Measurements from ENCODE around the gene EIF2AK3.

GRCh38 chr2:88585969-88586368 lies 41.3 kb downstream of the EIF2AK3 start:
- no peak for TF ChIP-seq POLR2A (IDR thresholded peaks at IDR 0.05)
- no peak for TF ChIP-seq POLR2AphosphoS5 (IDR thresholded peaks at IDR 0.05)
- no peak for TF ChIP-seq CTCF (IDR thresholded peaks at IDR 0.05)

Measured in sigmoid colon (tissue), 4 donors.